Caki2 (cell line): ENCODE measurements around the gene RRP12. TPM values are rescaled to one million over a fixed set of nuclear protein-coding genes. Genes with fewer than 3 reads are reported as not detected.

ENCODE experiments used
- total RNA-seq: library from RNA; depleted of rRNA; stranded (reverse); fragments of >200 nt; shearing (Covaris generic); gene quantifications from 2 replicates; pipeline ENCODE4 v1.2.3, GENCODE V29; 2014; ENCODE audit warnings: low replicate concordance; rRNA removed

Gene RRP12
- total RNA-seq, 1 experiment from 2014 or later = 19.9 TPM

Other genes with a start within 250 kb of the RRP12 start
- 0.03 and 0.49 TPM in 2 replicates for gene SLIT1, start 215.4 kb downstream of the RRP12 start, total RNA-seq
- gene ARHGAP19, start 108.7 kb downstream of the RRP12 start, total RNA-seq = 1.7 and 4.5 TPM in 2 replicates
- gene FRAT1, start 82.1 kb downstream of the RRP12 start, total RNA-seq = 1.0 and 1.2 TPM in 2 replicates
- gene FRAT2, start 66.6 kb downstream of the RRP12 start, total RNA-seq = 3.2 and 9.1 TPM in 2 replicates
- 1,147 and 1,402 TPM in 2 replicates for gene PGAM1, start 24.9 kb upstream of the RRP12 start, total RNA-seq
- 52.6 and 63.7 TPM in 2 replicates for gene EXOSC1, start 44.7 kb upstream of the RRP12 start, total RNA-seq
- gene ZDHHC16, start 44.8 kb upstream of the RRP12 start, total RNA-seq = 78.4 and 78.6 TPM in 2 replicates
- gene MMS19, start 97.1 kb upstream of the RRP12 start, total RNA-seq = 40.6 and 48.4 TPM in 2 replicates
- gene UBTD1, start 97.6 kb upstream of the RRP12 start, total RNA-seq = 13.0 and 23.3 TPM in 2 replicates
- 15.6 and 19.4 TPM in 2 replicates for gene ANKRD2, start 171.4 kb upstream of the RRP12 start, total RNA-seq
- gene HOGA1, start 183.0 kb upstream of the RRP12 start, total RNA-seq = 70.8 and 91.3 TPM in 2 replicates
- gene C10orf62, start 188.4 kb upstream of the RRP12 start, total RNA-seq = 0.41 TPM in 1 of 2 replicates, not detected in the other
- gene MORN4, start 232.2 kb upstream of the RRP12 start, total RNA-seq = 8.2 and 10.5 TPM in 2 replicates
- gene PI4K2A, start 239.3 kb upstream of the RRP12 start, total RNA-seq = 12.7 and 13.6 TPM in 2 replicates